Testis (tissue), 3 donors: ENCODE results near the gene ADM5. TPM values are rescaled to one million over a fixed set of nuclear protein-coding genes. Genes with fewer than 3 reads are reported as not detected.

Experiments used
- DNase-seq: peaks from one replicate; pipeline ENCODE4 v3.0.0-alpha.2; 2019
- H3K27ac ChIP-seq, 2 donors: fragments of 200-600 bp; sonication (generic); one replicate each; pipeline ENCODE4 v1.5.1; 2019
- H3K27me3 ChIP-seq: fragments of 200-600 bp; sonication (generic); one replicate; pipeline ENCODE4 v1.5.1; 2019
- H3K36me3 ChIP-seq: fragments of 200-600 bp; sonication (generic); one replicate; pipeline ENCODE4 v1.5.1; 2017; ENCODE audit warnings: low read depth; ENCODE audit errors: missing control alignments
- H3K4me1 ChIP-seq: fragments of 200-600 bp; sonication (generic); one replicate; pipeline ENCODE4 v1.5.1; 2019
- H3K4me3 ChIP-seq, 2 donors: fragments of 200-600 bp; sonication (generic); one replicate each; pipeline ENCODE4 v1.5.1; 2017 to 2019
- H3K9me3 ChIP-seq: fragments of 200-600 bp; sonication (generic); one replicate; pipeline ENCODE4 v1.5.1; 2017
- POLR2A ChIP-seq: fragments of 450-650 bp; IDR thresholded peaks from one replicate; pipeline ENCODE4 v1.6.1; 2017; ENCODE audit warnings: antibody characterized with exemption, mild to moderate bottlenecking, moderate library complexity
- WGBS, 2 donors: methylation state at CpG; one replicate each; pipeline ENCODE4 v1.1.5; 2018; 5-methylcytosine and 5-hydroxymethylcytosine counted together
- intact Hi-C: fragments of 100-400 bp; cut with DNase I; formaldehyde crosslinking; loops from one replicate; pipeline ENCODE4 v1.15.1; 2023; ENCODE audit warnings: low total_unique reads
- polyA plus RNA-seq: library from polyadenylated mRNA; stranded (reverse); fragments of 350-450 nt; fragmentation: Illumina TruSeq; extraction: RNeasy Lipid Tissue Mini Kit (QIAGEN cat#74804); gene quantifications from one replicate; pipeline ENCODE4 v1.2.3, GENCODE V29; 2014; ENCODE audit warnings: low read depth, low replicate concordance; ENCODE audit not compliant: insufficient read depth
- total RNA-seq, 2 donors: library from RNA; depleted of rRNA; stranded (reverse); fragments of >200 nt; gene quantifications; one replicate each; pipeline ENCODE4 v1.2.3, GENCODE V29; 2016
- TF ChIP-seq, protein P1 (sequence below), 3 experiments: fragments of 450-650 bp in 2 of 3; fragments of 200-600 bp in 1 of 3; sonication (generic) in 1 of 3; IDR thresholded peaks; one replicate each; pipeline ENCODE4 v1.5.1; 2016 to 2019; ENCODE audit warnings: antibody characterized with exemption in 3 of 3, mild to moderate bottlenecking in 2 of 3, moderate library complexity in 1 of 3

Gene ADM5
- total and polyA plus RNA-seq, 3 donors from 2014 or later: 2.2 to 5.0 (median 2.9) TPM

DNA sequence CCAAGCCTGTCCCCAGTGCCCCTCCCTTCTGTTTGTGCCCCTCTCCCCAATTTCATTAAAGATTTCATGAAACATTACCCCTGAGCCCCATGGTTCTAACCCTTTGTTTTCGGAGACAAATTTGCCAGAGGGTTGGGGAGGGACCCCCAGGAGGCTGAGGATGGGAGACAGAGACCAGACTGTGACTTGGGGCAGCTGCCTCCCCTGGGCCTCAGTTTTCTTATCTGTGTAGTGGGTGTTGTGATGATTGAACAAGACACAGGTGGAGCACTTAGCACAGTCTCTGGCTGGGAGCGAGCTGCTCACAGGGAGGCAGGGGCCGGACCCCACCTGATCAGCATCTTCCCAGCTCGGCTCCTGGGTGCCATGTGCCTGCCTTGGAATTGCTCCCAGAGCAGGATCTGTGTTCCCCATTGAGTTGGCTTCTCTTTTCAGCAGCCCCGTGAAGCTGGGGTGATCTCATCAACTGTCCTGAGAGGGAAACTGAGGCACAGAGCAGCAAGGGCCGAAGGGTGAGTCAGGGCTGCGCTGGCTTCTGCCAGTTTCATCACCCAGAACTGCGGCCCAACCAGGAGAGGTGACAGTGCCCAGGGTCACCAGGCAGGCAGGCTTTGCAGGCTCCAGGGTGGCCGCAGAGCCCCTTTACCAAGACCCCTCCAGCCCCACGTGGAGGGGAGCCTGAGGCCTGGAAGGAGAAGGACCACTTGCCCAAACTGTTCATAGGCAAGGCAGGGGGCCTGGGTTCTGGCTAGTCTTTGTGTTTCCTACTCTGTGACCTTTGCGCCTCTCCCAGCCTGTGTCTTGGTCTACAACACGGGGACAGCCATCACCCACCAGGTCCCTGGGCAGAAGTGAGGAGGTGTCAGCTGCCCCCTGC, 30.6 kb upstream of the ADM5 start:
- intact Hi-C loops: no loop called here
- no peaks in the 10 kb centered on the region for H3K36me3 ChIP-seq

DNA sequence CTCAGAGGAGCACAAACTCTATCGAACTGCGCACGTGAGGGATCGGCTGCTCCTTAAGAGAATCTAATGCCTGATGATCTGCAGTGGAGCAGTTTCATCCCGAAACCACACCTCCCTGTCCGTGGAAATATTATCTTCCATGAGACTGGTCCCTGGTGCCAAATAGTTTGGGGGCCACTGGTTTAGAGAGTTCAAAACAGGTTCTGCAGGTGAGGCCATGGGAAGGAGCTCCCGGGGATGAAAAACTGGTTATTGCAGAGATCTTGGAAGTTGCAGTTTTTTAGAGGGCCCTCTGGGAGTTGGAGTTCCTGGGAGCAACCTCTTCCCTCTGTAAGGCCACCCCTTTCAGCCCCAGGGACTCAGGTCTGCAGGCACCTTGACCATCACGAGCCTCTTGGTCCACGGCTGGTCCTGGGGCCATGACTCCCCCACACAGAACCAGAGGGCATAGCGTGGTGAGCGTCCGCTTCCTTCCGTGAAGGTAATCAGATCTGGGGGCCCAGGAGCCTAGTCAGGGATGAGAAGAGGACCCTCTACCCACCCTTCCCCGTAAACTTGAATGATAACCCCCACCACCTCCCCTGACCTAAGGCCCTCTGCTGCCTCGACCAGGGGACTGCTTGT, 28.9 kb upstream of the ADM5 start:
- no peaks in the 10 kb centered on the region for H3K9me3 ChIP-seq
- no peak overlapping the region for H3K27ac ChIP-seq
- H3K27me3 ChIP-seq: no peaks in the 10 kb centered on the region
- intact Hi-C loops: no loop called here
- no peaks in the 10 kb centered on the region for H3K36me3 ChIP-seq
- TF ChIP-seq, protein P1, sequence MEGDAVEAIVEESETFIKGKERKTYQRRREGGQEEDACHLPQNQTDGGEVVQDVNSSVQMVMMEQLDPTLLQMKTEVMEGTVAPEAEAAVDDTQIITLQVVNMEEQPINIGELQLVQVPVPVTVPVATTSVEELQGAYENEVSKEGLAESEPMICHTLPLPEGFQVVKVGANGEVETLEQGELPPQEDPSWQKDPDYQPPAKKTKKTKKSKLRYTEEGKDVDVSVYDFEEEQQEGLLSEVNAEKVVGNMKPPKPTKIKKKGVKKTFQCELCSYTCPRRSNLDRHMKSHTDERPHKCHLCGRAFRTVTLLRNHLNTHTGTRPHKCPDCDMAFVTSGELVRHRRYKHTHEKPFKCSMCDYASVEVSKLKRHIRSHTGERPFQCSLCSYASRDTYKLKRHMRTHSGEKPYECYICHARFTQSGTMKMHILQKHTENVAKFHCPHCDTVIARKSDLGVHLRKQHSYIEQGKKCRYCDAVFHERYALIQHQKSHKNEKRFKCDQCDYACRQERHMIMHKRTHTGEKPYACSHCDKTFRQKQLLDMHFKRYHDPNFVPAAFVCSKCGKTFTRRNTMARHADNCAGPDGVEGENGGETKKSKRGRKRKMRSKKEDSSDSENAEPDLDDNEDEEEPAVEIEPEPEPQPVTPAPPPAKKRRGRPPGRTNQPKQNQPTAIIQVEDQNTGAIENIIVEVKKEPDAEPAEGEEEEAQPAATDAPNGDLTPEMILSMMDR (IDR thresholded peaks at IDR 0.05): no peak
- TF ChIP-seq POLR2A: no peak
- no peak overlapping the region for H3K4me3 ChIP-seq
- H3K4me1 ChIP-seq: peaks cover 4% of the 10 kb centered on the region
- no peak for DNase-seq
- 85 to 90% methylated on average over 2 to 15 of the region's 15 CpGs for WGBS, 2 donors

More for the DNA sequence above, 30.6 kb upstream of the ADM5 start:
- Histone ChIP-seq H3K4me1 (no peaks in the 10 kb centered on the region), H3K27me3 (no peaks in the 10 kb centered on the region), H3K9me3 (no peaks in the 10 kb centered on the region), H3K27ac (no peak overlapping the region), H3K4me3 (no peak overlapping the region)
- 86 to 96% methylated on average over 6 to 12 of the region's 12 CpGs for WGBS, 2 donors
- DNase-seq: no peak
- TF ChIP-seq, protein P1 (IDR thresholded peaks at IDR 0.05): no peak
- no peak for TF ChIP-seq POLR2A

DNA sequence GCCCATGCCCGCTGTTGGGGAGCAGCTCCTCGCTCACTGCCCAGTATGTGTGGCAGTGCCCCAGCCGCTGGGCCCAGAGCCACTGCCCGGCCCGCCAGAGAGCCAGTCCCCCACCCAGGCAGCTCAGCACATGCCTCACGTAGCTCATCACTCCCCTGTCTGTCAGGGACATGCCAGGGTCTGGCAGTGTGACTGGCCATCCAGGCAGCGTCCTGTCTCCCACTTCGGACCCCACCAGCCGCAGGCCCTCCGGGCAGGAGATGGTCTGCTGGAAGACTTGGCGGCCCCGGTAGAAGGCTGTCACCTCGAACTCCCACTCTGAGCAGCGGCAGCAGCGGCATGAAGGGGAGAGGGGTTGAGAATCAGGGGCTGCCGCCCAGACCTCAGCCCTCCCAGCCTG, 27.4 kb upstream of the ADM5 start:
- Histone ChIP-seq H3K4me3 (no peak overlapping the region), H3K27me3 (no peaks in the 10 kb centered on the region), H3K4me1 (peaks cover 10% of the 10 kb centered on the region), H3K27ac (no peak overlapping the region), H3K9me3 (no peaks in the 10 kb centered on the region), H3K36me3 (no peaks in the 10 kb centered on the region)
- TF ChIP-seq, protein P1 (IDR thresholded peaks at IDR 0.05): no peak
- TF ChIP-seq POLR2A: no peak
- intact Hi-C loops: no loop called here
- WGBS, 2 donors: 92% methylated on average over 12 of the region's 16 CpGs; no CpG with 5 or more reads in 1 of the 2 donors
- no peak for DNase-seq

DNA sequence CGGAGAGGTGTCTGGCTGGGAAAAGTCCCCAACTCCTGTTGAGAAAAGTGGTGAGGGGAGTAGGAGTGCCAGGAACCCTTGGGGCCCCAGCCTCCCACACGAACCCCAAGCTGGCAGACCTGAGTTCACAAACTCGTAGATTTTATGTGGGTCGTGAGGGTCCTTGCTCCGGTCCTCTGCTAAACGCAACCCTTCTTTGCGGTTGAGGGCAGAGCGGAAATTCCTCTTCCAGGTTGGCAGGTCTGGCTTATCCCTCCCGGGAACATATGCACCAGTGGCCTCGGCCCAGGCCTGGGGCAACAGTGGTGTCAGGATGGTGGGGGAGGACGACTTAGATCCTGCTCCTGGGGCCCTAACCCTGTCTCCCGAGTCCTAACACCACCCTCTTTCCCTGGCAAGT, 26.2 kb upstream of the ADM5 start:
- no peak overlapping the region for H3K27ac ChIP-seq
- intact Hi-C loops: no loop called here

More for the DNA sequence above, 26.2 kb upstream of the ADM5 start:
- Histone ChIP-seq H3K27me3 (no peaks in the 10 kb centered on the region), H3K4me1 (peaks cover 10% of the 10 kb centered on the region), H3K9me3 (no peaks in the 10 kb centered on the region), H3K4me3 (no peak overlapping the region), H3K36me3 (no peaks in the 10 kb centered on the region)
- DNase-seq: no peak
- TF ChIP-seq, protein P1 (IDR thresholded peaks at IDR 0.05): no peak
- TF ChIP-seq POLR2A: no peak
- WGBS, 2 donors: 78 to 90% methylated on average over 6 to 12 of the region's 12 CpGs
